ENCODE measurements around the gene PCDHB16.
"Not testable (repeated sequence)": the region's sequence is repeated elsewhere in the genome, so short reads cannot be mapped to it uniquely, and the experiment has no call there.

The PCDHB16 gene

GRCh38 chr5:141150993-141151325, 31.2 kb upstream of the PCDHB16 start:
- DNase-seq (ENCODE audit: low read depth): no peak
- H3K4me3 ChIP-seq (ENCODE audit: low read depth, low read length): no peak overlapping the region
- in situ Hi-C loops (cut with HindIII; ENCODE audit: low sequenced_read_pairs): no loop called here
- TF ChIP-seq CTCF (IDR thresholded peaks at IDR 0.05; ENCODE audit: low read depth, low read length, missing control alignments): no peak

- H3K4me3 ChIP-seq (ENCODE audit: low read depth, low read length); DNase-seq (ENCODE audit: low read depth); in situ Hi-C loops (cut with HindIII; ENCODE audit: low sequenced_read_pairs): not testable (repeated sequence)
Measured at GRCh38 chr5:141151632-141152031, 30.6 kb upstream of the PCDHB16 start.

GRCh38 chr5:141152096-141152495, 30.1 kb upstream of the PCDHB16 start:
- H3K4me3 ChIP-seq (ENCODE audit: low read depth, low read length); in situ Hi-C loops (cut with HindIII; ENCODE audit: low sequenced_read_pairs); DNase-seq (ENCODE audit: low read depth): not testable (repeated sequence)

GRCh38 chr5:141155540-141156374, 26.4 kb upstream of the PCDHB16 start:
- in situ Hi-C loops (cut with HindIII; ENCODE audit: low sequenced_read_pairs): no loop called here
- no peak for TF ChIP-seq CTCF (IDR thresholded peaks at IDR 0.05; ENCODE audit: low read depth, low read length, missing control alignments)

GRCh38 chr5:141157356-141157755, 24.8 kb upstream of the PCDHB16 start:
- DNase-seq (ENCODE audit: low read depth); H3K4me3 ChIP-seq (ENCODE audit: low read depth, low read length); in situ Hi-C loops (cut with HindIII; ENCODE audit: low sequenced_read_pairs): not testable (repeated sequence)

More at GRCh38 chr5:141155540-141156374, 26.4 kb upstream of the PCDHB16 start:
- DNase-seq (ENCODE audit: low read depth): no peak
- H3K4me3 ChIP-seq (ENCODE audit: low read depth, low read length): no peak overlapping the region

- DNase-seq (ENCODE audit: low read depth); H3K4me3 ChIP-seq (ENCODE audit: low read depth, low read length); in situ Hi-C loops (cut with HindIII; ENCODE audit: low sequenced_read_pairs): not testable (repeated sequence)
Measured at GRCh38 chr5:141157901-141158300, 24.3 kb upstream of the PCDHB16 start.

GRCh38 chr5:141172381-141173204, 9.6 kb upstream of the PCDHB16 start, which contains the start of gene PCDHB7:
Gene PCDHB7, plus strand, starts transcription at chr5:141172644. Its CDS starts 192 bp downstream, at chr5:141172836.
- no peak within 1 kb of the TSS for H3K4me3 ChIP-seq (ENCODE audit: low read depth, low read length)
- peak; percentile 31 for TF ChIP-seq CTCF (IDR thresholded peaks at IDR 0.05; ENCODE audit: low read depth, low read length, missing control alignments)
- DNase-seq (ENCODE audit: low read depth): no peak
- in situ Hi-C loops (cut with HindIII; ENCODE audit: low sequenced_read_pairs): no loop called here

GRCh38 chr5:141174291-141175104, 7.7 kb upstream of the PCDHB16 start:
- DNase-seq (ENCODE audit: low read depth); H3K4me3 ChIP-seq (ENCODE audit: low read depth, low read length); in situ Hi-C loops (cut with HindIII; ENCODE audit: low sequenced_read_pairs): not testable (repeated sequence)

GRCh38 chr5:141175933-141176332, 6.3 kb upstream of the PCDHB16 start:
- in situ Hi-C loops (cut with HindIII; ENCODE audit: low sequenced_read_pairs): no loop called here
- DNase-seq (ENCODE audit: low read depth): no peak
- no peak overlapping the region for H3K4me3 ChIP-seq (ENCODE audit: low read depth, low read length)
- TF ChIP-seq CTCF (IDR thresholded peaks at IDR 0.05; ENCODE audit: low read depth, low read length, missing control alignments): no peak

- in situ Hi-C loops (cut with HindIII; ENCODE audit: low sequenced_read_pairs); H3K4me3 ChIP-seq (ENCODE audit: low read depth, low read length); DNase-seq (ENCODE audit: low read depth): not testable (repeated sequence)
Measured at GRCh38 chr5:141177577-141178191, 4.5 kb upstream of the PCDHB16 start, which contains the start of gene PCDHB8. Gene PCDHB8, plus strand, starts transcription at chr5:141177790. Its CDS starts 245 bp downstream, at chr5:141178035.

GRCh38 chr5:141179371-141179770, 2.8 kb upstream of the PCDHB16 start:
- DNase-seq (ENCODE audit: low read depth); in situ Hi-C loops (cut with HindIII; ENCODE audit: low sequenced_read_pairs); H3K4me3 ChIP-seq (ENCODE audit: low read depth, low read length): not testable (repeated sequence)

All from astrocyte of the cerebellum (primary cell).